PFSK-1 (cell line): Measurements from ENCODE around the gene ACBD3.

Experiments
- FOXP2 ChIP-seq: optimal IDR thresholded peaks from 2 replicates; pipeline ENCODE3; 2011; ENCODE audit warnings: borderline replicate concordance, control low read depth, inconsistent platforms; ENCODE audit not compliant: insufficient read depth; ENCODE audit errors: extremely low read length, extremely low read depth
- POLR2AphosphoS5 ChIP-seq: IDR thresholded peaks from 2 replicates; pipeline ENCODE4 v1.6.1; 2012; ENCODE audit warnings: low read depth, mild to moderate bottlenecking, control low read depth, low read length, moderate library complexity
- SIN3A ChIP-seq: IDR thresholded peaks from 2 replicates; pipeline ENCODE4 v1.6.1; 2012; ENCODE audit warnings: mild to moderate bottlenecking, low read length, moderate library complexity, borderline replicate concordance; ENCODE audit not compliant: insufficient read depth
- TAF1 ChIP-seq: IDR thresholded peaks from 2 replicates; pipeline ENCODE4 v1.6.1; 2012; ENCODE audit warnings: low read length, control low read depth, borderline replicate concordance; ENCODE audit not compliant: insufficient read depth
- TF ChIP-seq, protein P1 (sequence below), 2 experiments: IDR thresholded peaks; 2 replicates each; pipeline versions ENCODE4 v1.6.1 to v1.8.0; 2011 to 2012; ENCODE audit warnings: low read depth in 2 of 2, low read length in 2 of 2, control low read depth in 1 of 2, inconsistent platforms in 1 of 2, mild to moderate bottlenecking in 1 of 2, moderate library complexity in 1 of 2; ENCODE audit not compliant: insufficient read depth in 1 of 2

The ACBD3 gene

DNA sequence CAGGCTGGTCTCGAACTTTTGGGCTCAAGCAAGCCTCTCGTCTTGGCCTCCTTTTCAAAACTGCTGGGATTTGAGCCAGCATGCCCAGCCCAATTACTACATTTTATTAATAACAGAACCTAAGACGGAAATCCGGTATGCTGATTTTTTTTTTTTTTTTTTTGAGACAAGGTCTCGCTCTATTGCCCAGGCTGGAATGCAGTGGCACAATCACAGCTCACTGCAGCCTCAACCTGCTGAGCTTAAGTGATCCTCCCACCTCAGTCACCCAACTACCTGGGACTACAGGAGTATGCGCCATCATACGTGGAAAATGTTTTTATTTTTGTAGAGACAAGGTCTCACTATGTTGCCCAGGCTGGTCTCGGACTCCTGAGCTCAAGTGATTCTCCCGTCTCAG, 20.2 kb downstream of the ACBD3 start:
- TF ChIP-seq FOXP2 (no peak), POLR2AphosphoS5 (no peak), SIN3A (no peak), TAF1 (no peak)
- TF ChIP-seq, protein P1, sequence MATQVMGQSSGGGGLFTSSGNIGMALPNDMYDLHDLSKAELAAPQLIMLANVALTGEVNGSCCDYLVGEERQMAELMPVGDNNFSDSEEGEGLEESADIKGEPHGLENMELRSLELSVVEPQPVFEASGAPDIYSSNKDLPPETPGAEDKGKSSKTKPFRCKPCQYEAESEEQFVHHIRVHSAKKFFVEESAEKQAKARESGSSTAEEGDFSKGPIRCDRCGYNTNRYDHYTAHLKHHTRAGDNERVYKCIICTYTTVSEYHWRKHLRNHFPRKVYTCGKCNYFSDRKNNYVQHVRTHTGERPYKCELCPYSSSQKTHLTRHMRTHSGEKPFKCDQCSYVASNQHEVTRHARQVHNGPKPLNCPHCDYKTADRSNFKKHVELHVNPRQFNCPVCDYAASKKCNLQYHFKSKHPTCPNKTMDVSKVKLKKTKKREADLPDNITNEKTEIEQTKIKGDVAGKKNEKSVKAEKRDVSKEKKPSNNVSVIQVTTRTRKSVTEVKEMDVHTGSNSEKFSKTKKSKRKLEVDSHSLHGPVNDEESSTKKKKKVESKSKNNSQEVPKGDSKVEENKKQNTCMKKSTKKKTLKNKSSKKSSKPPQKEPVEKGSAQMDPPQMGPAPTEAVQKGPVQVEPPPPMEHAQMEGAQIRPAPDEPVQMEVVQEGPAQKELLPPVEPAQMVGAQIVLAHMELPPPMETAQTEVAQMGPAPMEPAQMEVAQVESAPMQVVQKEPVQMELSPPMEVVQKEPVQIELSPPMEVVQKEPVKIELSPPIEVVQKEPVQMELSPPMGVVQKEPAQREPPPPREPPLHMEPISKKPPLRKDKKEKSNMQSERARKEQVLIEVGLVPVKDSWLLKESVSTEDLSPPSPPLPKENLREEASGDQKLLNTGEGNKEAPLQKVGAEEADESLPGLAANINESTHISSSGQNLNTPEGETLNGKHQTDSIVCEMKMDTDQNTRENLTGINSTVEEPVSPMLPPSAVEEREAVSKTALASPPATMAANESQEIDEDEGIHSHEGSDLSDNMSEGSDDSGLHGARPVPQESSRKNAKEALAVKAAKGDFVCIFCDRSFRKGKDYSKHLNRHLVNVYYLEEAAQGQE (IDR thresholded peaks at IDR 0.05; ENCODE audit: insufficient read depth in 1 of 2, low read depth in 2 of 2, low read length in 2 of 2), result no peak

DNA sequence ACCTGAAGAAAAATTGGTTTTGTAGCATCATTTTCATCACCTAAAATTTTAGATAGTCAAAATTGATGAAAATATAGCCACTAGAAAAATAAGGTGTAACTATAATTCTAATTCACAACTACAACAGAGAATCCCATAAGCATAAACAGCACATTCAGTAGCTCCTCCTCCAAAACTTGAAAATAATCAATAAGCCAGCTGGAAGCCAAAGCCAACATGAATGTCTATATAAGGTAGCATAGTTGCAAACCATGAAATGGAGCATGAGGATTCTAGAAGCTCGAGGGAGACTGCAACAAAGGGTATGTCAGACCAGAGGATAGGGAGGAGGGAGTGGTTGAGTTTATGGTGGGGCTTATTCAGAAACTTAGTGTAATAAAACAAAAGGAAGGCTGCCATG, 22.4 kb downstream of the ACBD3 start:
- no peak for TF ChIP-seq POLR2AphosphoS5
- TF ChIP-seq, protein P1 (IDR thresholded peaks at IDR 0.05; ENCODE audit: insufficient read depth in 1 of 2, low read depth in 2 of 2, low read length in 2 of 2), result no peak
- TF ChIP-seq FOXP2, result no peak
- no peak for TF ChIP-seq TAF1
- no peak for TF ChIP-seq SIN3A

DNA sequence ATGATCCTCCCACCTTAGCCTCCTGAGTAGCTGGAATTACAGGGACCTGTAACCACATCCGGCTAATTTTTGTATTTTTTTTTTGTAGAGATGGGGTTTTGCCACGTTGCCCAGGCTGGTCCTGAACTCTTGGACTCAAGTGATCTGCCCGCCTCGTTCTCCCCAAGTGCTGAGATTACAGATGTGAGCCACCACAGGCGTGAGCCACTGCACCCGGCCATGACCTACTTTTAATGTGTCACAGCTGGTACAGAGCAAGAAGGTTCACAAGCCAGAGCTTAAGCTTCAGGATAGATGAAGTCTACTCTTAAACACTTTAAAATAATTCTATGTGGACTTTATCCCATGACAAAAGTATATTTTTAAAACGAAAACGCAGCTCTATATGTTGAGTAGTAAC, 23.6 kb downstream of the ACBD3 start:
- no peak for TF ChIP-seq FOXP2
- TF ChIP-seq, protein P1 (IDR thresholded peaks at IDR 0.05; ENCODE audit: insufficient read depth in 1 of 2, low read depth in 2 of 2, low read length in 2 of 2), result no peak
- TF ChIP-seq TAF1, result no peak
- no peak for TF ChIP-seq POLR2AphosphoS5
- no peak for TF ChIP-seq SIN3A

DNA sequence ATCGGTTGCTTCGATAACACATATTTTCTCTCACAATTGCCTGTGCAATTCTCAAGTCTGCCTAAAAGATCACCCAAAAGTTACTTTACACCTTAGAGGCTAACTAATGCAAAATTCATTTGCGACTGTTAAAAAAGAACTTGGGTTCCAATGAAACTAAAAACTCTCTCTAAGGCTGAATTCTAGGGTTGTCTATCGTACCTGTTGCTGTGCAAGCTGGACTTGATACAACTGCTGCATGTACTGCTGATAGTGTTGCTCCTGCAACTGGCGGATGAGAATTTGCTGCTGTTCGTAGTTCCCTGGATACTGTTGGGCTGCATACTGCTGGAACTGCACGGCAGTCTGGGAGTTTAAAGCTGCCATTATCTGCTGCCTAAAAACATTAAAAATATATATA, 27.6 kb downstream of the ACBD3 start:
- TF ChIP-seq, protein P1 (IDR thresholded peaks at IDR 0.05; ENCODE audit: insufficient read depth in 1 of 2, low read depth in 2 of 2, low read length in 2 of 2), result no peak
- no peak for TF ChIP-seq FOXP2
- TF ChIP-seq TAF1, result no peak
- no peak for TF ChIP-seq POLR2AphosphoS5
- no peak for TF ChIP-seq SIN3A

DNA sequence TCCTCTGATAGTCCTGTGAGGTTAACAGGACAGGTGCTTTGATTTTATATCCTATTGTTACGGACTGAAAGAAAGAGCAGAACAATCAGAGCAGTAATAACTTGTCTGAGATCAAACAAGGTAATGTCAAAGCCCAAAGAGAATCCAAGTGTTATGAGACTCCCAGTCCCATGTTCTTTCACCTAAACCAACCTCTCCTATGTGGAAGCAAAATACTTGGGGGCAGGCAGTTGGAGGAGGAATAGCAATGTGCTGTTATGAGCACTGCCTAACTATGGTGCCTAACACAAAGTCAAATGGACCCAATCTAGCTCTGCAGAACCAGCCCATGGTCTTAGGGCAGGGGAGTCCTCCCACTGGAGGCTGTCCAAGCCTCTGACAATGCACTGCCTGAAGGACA, 28.1 kb downstream of the ACBD3 start:
- TF ChIP-seq POLR2AphosphoS5 (no peak), FOXP2 (no peak), SIN3A (no peak), TAF1 (no peak)
- TF ChIP-seq, protein P1 (IDR thresholded peaks at IDR 0.05; ENCODE audit: insufficient read depth in 1 of 2, low read depth in 2 of 2, low read length in 2 of 2), result no peak
